Upper lobe of left lung (tissue), 4 donors: ENCODE data around the gene DNMT3A.

Experiments used
- POLR2A ChIP-seq, 4 donors: fragments of 450-650 bp; IDR thresholded peaks; one replicate each; pipeline ENCODE4 v1.5.1; 2016 to 2017; ENCODE audit warnings: antibody characterized with exemption in 4 of 4, mild to moderate bottlenecking in 2 of 4
- POLR2AphosphoS5 ChIP-seq, 2 donors: sonication (generic); formaldehyde crosslinking; IDR thresholded peaks; one replicate each; pipeline ENCODE4 v1.5.1; 2017; ENCODE audit warnings: antibody characterized with exemption in 2 of 2
- TF ChIP-seq, protein P1 (sequence below), 6 experiments: fragments of 450-650 bp in 4 of 6; fragments of 200-600 bp in 2 of 6; sonication (generic) in 2 of 6; IDR thresholded peaks; one replicate each; pipeline ENCODE4 v1.5.1; 2016 to 2019; ENCODE audit warnings: antibody characterized with exemption in 6 of 6

DNA sequence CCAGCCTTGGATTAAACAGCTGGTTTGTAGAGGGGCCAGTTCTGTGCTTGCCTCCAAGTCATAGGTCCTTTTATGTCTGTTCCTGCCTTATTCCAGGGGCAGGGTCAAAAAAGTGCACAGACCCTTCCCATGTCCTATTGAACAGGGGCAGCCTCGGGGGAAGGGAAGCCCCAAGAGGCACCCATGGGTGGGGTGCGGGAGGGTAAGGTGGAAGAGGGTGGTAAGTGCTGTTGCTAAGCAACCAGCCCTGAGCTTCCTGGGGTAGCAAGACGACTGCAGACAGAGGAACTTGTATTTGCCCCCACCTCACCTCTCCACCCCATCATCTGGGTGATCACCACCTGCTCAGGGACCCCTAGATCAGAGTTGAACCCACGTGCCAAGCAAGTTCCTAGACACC, 7.7 kb downstream of the DNMT3A start:
- TF ChIP-seq, protein P1, sequence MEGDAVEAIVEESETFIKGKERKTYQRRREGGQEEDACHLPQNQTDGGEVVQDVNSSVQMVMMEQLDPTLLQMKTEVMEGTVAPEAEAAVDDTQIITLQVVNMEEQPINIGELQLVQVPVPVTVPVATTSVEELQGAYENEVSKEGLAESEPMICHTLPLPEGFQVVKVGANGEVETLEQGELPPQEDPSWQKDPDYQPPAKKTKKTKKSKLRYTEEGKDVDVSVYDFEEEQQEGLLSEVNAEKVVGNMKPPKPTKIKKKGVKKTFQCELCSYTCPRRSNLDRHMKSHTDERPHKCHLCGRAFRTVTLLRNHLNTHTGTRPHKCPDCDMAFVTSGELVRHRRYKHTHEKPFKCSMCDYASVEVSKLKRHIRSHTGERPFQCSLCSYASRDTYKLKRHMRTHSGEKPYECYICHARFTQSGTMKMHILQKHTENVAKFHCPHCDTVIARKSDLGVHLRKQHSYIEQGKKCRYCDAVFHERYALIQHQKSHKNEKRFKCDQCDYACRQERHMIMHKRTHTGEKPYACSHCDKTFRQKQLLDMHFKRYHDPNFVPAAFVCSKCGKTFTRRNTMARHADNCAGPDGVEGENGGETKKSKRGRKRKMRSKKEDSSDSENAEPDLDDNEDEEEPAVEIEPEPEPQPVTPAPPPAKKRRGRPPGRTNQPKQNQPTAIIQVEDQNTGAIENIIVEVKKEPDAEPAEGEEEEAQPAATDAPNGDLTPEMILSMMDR (IDR thresholded peaks at IDR 0.05): no peak
- TF ChIP-seq POLR2AphosphoS5 (IDR thresholded peaks at IDR 0.05) (no peak), POLR2A (IDR thresholded peaks at IDR 0.05) (no peak)
